ENCODE measurements around the gene VSIG1. TPM values are rescaled to one million over a fixed set of nuclear protein-coding genes. Genes with fewer than 3 reads are reported as not detected.

VSIG1 gene
- total and polyA plus RNA-seq, 9 donors, result 0.04 to 0.45 (median 0.11) TPM; not detected in 6

GRCh38 chrX:108126661-108127060 is 81.8 kb downstream of the VSIG1 start:
- Histone ChIP-seq H3K36me3 (no peaks in the 10 kb centered on the region), H3K4me1 (ENCODE audit: insufficient read depth) (no peaks in the 10 kb centered on the region), H3K27ac (no peak overlapping the region), H3K9me3 (no peaks in the 10 kb centered on the region), H3K27me3 (no peaks in the 10 kb centered on the region), H3K4me3 (no peak overlapping the region)
- DNase-seq, result no peak
- intact Hi-C loops (cut with DNase I), result no loop called here
- TF ChIP-seq EP300 (IDR thresholded peaks at IDR 0.05) (no peak), POLR2A (IDR thresholded peaks at IDR 0.05) (no peak), CTCF (IDR thresholded peaks at IDR 0.05) (no peak)
- 68 to 74% (median 70%) methylated on average over 2 of the region's 2 CpGs for WGBS, 3 donors

- Histone ChIP-seq H3K27ac (no peak overlapping the region), H3K36me3 (no peaks in the 10 kb centered on the region), H3K9me3 (no peaks in the 10 kb centered on the region), H3K4me1 (ENCODE audit: insufficient read depth) (no peaks in the 10 kb centered on the region), H3K4me3 (no peak overlapping the region), H3K27me3 (no peaks in the 10 kb centered on the region)
- TF ChIP-seq CTCF (IDR thresholded peaks at IDR 0.05) (no peak), EP300 (IDR thresholded peaks at IDR 0.05) (no peak), POLR2A (IDR thresholded peaks at IDR 0.05) (no peak)
- intact Hi-C loops (cut with DNase I), result no loop called here
- DNase-seq, result no peak
- WGBS, 3 donors, result 63 to 77% (median 75%) methylated on average over 4 of the region's 4 CpGs
These were observed 82.3 kb downstream of the VSIG1 start for GRCh38 chrX:108127152-108127551.

Other genes with a start within 250 kb of the VSIG1 start
- 10 to 100 TPM; 15.9 to 29.6 (median 24.0) TPM for gene MID2, start 219.2 kb upstream of the VSIG1 start, total RNA-seq
- 10 to 100 TPM in 1 of 2 donors, 1 to 10 TPM in 1; 4.3 to 19.8 TPM for gene MID2, start 219.2 kb upstream of the VSIG1 start, polyA plus RNA-seq
- not detected for gene TEX13B, start 62.7 kb upstream of the VSIG1 start, total RNA-seq
- gene TEX13B, start 62.7 kb upstream of the VSIG1 start, polyA plus RNA-seq, result not detected
- gene PSMD10, start 46.5 kb downstream of the VSIG1 start, total RNA-seq, result 10 to 100 TPM; 24.0 to 50.5 (median 40.9) TPM
- 10 to 100 TPM; 41.6 to 59.4 TPM for gene PSMD10, start 46.5 kb downstream of the VSIG1 start, polyA plus RNA-seq
- gene ATG4A, start 46.7 kb downstream of the VSIG1 start, total RNA-seq, result 1 to 10 TPM; 3.7 to 8.3 (median 5.2) TPM
- gene ATG4A, start 46.7 kb downstream of the VSIG1 start, polyA plus RNA-seq, result 10 to 100 TPM in 1 of 2 donors, 1 to 10 TPM in 1; 3.9 to 13.5 TPM